Hepatocyte (in vitro differentiated cells): ENCODE measurements around the gene BBS1. TPM values are rescaled to one million over a fixed set of nuclear protein-coding genes. Genes with fewer than 3 reads are reported as not detected.

ENCODE experiments used
- DNase-seq: peaks from one replicate; pipeline ENCODE4 v3.0.0-alpha.2; 2016; ENCODE audit warnings: low spot score
- H2AFZ ChIP-seq: fragments of 200-600 bp; sonication (generic); 2 replicates; pipeline ENCODE4 v1.6.0; 2016; ENCODE audit warnings: antibody characterized with exemption, mild to moderate bottlenecking
- H3K27ac ChIP-seq: fragments of 200-600 bp; sonication (generic); 2 replicates; pipeline ENCODE4 v1.5.1; 2016; ENCODE audit warnings: mild to moderate bottlenecking
- H3K27me3 ChIP-seq: fragments of 200-600 bp; sonication (generic); 2 replicates; pipeline ENCODE4 v1.6.1; 2016
- H3K36me3 ChIP-seq: fragments of 200-600 bp; sonication (generic); replicated peaks from 2 replicates; pipeline ENCODE4 v1.5.1; 2016; ENCODE audit warnings: low read depth; ENCODE audit not compliant: insufficient read depth
- H3K4me1 ChIP-seq: fragments of 200-600 bp; sonication (generic); 2 replicates; pipeline ENCODE4 v1.5.1; 2016; ENCODE audit warnings: mild to moderate bottlenecking, moderate library complexity; ENCODE audit not compliant: insufficient read depth
- H3K4me2 ChIP-seq: fragments of 200-600 bp; sonication (generic); 2 replicates; pipeline ENCODE4 v1.6.0; 2016
- H3K4me3 ChIP-seq: fragments of 200-600 bp; sonication (generic); 2 replicates; pipeline ENCODE4 v1.5.1; 2016; ENCODE audit warnings: mild to moderate bottlenecking
- H3K79me2 ChIP-seq: fragments of 200-600 bp; sonication (generic); 2 replicates; pipeline ENCODE4 v1.6.0; 2017; ENCODE audit warnings: mild to moderate bottlenecking
- H3K9me2 ChIP-seq: fragments of 200-600 bp; sonication (generic); replicated peaks from 2 replicates; pipeline ENCODE4 v1.6.0; 2017; ENCODE audit warnings: mild to moderate bottlenecking; ENCODE audit not compliant: insufficient read depth
- H3K9me3 ChIP-seq: fragments of 200-600 bp; sonication (generic); 2 replicates; pipeline ENCODE4 v1.5.1; 2016; ENCODE audit warnings: low read depth, mild to moderate bottlenecking
- H4K20me1 ChIP-seq: fragments of 200-600 bp; sonication (generic); 2 replicates; pipeline ENCODE4 v1.6.0; 2016; ENCODE audit warnings: mild to moderate bottlenecking; ENCODE audit not compliant: insufficient read depth, poor library complexity, severe bottlenecking
- CTCF ChIP-seq: fragments of 200-600 bp; sonication (generic); IDR thresholded peaks from 2 replicates; pipeline ENCODE4 v1.5.1; 2016; ENCODE audit warnings: antibody characterized with exemption, mild to moderate bottlenecking; ENCODE audit not compliant: poor library complexity
- EZH2 ChIP-seq: fragments of 200-600 bp; sonication (generic); IDR thresholded peaks from 2 replicates; pipeline ENCODE4 v1.6.1; 2016; ENCODE audit warnings: antibody characterized with exemption, mild to moderate bottlenecking, borderline replicate concordance
- EZH2phosphoT487 ChIP-seq: fragments of 200-600 bp; sonication (generic); IDR thresholded peaks from one replicate; pipeline ENCODE4 v1.6.1; 2018; ENCODE audit warnings: antibody characterized with exemption, mild to moderate bottlenecking, low read depth, moderate library complexity; ENCODE audit not compliant: unreplicated experiment, severe bottlenecking
- WGBS: methylation state at CpG from one replicate; pipeline ENCODE4 v1.1.6; 2016; ENCODE audit warnings: low lambda C conversion rate; ENCODE audit errors: missing lambda C conversion rate; 5-methylcytosine and 5-hydroxymethylcytosine counted together
- polyA plus RNA-seq: library from polyadenylated mRNA; unstranded; fragments of >200 nt; fragmentation: Nextera tagmentation; extraction: Ambion mirVana; gene quantifications from 2 replicates; pipeline ENCODE4 v1.2.1, GENCODE V29; 2016
- total RNA-seq: library from RNA; depleted of rRNA; stranded (reverse); fragments of >200 nt; gene quantifications from 2 replicates; pipeline ENCODE4 v1.2.3, GENCODE V29; 2014

BBS1 gene
- total and polyA plus RNA-seq, 2 experiments from 2014 or later, result 25.1 to 27.7 TPM

GRCh38 chr11:66561178-66561974, 50.9 kb downstream of the BBS1 start:
- H3K27ac ChIP-seq, result no peak overlapping the region
- H3K36me3 ChIP-seq, result no peaks in the 10 kb centered on the region
- no peak for DNase-seq
- H3K4me1 ChIP-seq, result no peaks in the 10 kb centered on the region
- 86% methylated on average over 14 of the region's 14 CpGs for WGBS
- no peaks in the 10 kb centered on the region for H3K27me3 ChIP-seq
- H4K20me1 ChIP-seq, result no peaks in the 10 kb centered on the region
- no peaks in the 10 kb centered on the region for H3K79me2 ChIP-seq
- H3K4me2 ChIP-seq, result no peak overlapping the region
- no peaks in the 10 kb centered on the region for H3K9me3 ChIP-seq
- H3K9me2 ChIP-seq, result no peaks in the 10 kb centered on the region
- H3K4me3 ChIP-seq, result no peak overlapping the region
- H2AFZ ChIP-seq, result no peak overlapping the region
- TF ChIP-seq EZH2phosphoT487 (no peak), EZH2 (no peak), CTCF (no peak)

GRCh38 chr11:66561975-66562248, 51.5 kb downstream of the BBS1 start:
- DNase-seq, result no peak
- Histone ChIP-seq H3K27me3 (no peaks in the 10 kb centered on the region), H3K4me1 (no peaks in the 10 kb centered on the region), H4K20me1 (no peaks in the 10 kb centered on the region), H2AFZ (no peak overlapping the region), H3K9me3 (no peaks in the 10 kb centered on the region), H3K36me3 (no peaks in the 10 kb centered on the region), H3K4me2 (no peak overlapping the region), H3K79me2 (no peaks in the 10 kb centered on the region), H3K9me2 (no peaks in the 10 kb centered on the region), H3K4me3 (no peak overlapping the region), H3K27ac (no peak overlapping the region)
- TF ChIP-seq CTCF, result no peak
- TF ChIP-seq EZH2phosphoT487, result no peak
- TF ChIP-seq EZH2, result no peak
- WGBS, result 97% methylated on average over 9 of the region's 9 CpGs

- H2AFZ ChIP-seq, result no peak overlapping the region
- no peaks in the 10 kb centered on the region for H4K20me1 ChIP-seq
- TF ChIP-seq EZH2phosphoT487 (no peak), EZH2 (no peak), CTCF (no peak)
- no peaks in the 10 kb centered on the region for H3K79me2 ChIP-seq
- no peaks in the 10 kb centered on the region for H3K27me3 ChIP-seq
- no peak overlapping the region for H3K27ac ChIP-seq
- H3K4me3 ChIP-seq, result no peak overlapping the region
- no peak for DNase-seq
- H3K9me3 ChIP-seq, result no peaks in the 10 kb centered on the region
- H3K36me3 ChIP-seq, result no peaks in the 10 kb centered on the region
- 92% methylated on average over 2 of the region's 2 CpGs for WGBS
- H3K4me1 ChIP-seq, result no peaks in the 10 kb centered on the region
- H3K4me2 ChIP-seq, result no peak overlapping the region
- no peaks in the 10 kb centered on the region for H3K9me2 ChIP-seq
Measured at GRCh38 chr11:66562275-66562674, 51.8 kb downstream of the BBS1 start.
